Mesendoderm (in vitro differentiated cells): ENCODE measurements around the gene NGRN.
"Not testable (repeated sequence)": the region's sequence is repeated elsewhere in the genome, so short reads cannot be mapped to it uniquely, and the experiment has no call there.

Source experiments
- DNase-seq: peaks from one replicate; pipeline ENCODE4 v3.0.0; 2013
- H2AK5ac ChIP-seq: 2 replicates; pipeline ENCODE4 v1.6.1; 2013; ENCODE audit warnings: low read length, inconsistent platforms
- H2BK120ac ChIP-seq: 2 replicates; pipeline ENCODE4 v1.6.1; 2013; ENCODE audit warnings: low read depth, mild to moderate bottlenecking, low read length, moderate library complexity, mixed read lengths
- H2BK15ac ChIP-seq: replicated peaks from 2 replicates; pipeline ENCODE4 v1.6.1; 2013; ENCODE audit warnings: low read depth, mild to moderate bottlenecking, moderate library complexity
- H2BK5ac ChIP-seq: 2 replicates; pipeline ENCODE4 v1.6.1; 2013; ENCODE audit warnings: low read length, inconsistent platforms
- H3K18ac ChIP-seq: 2 replicates; pipeline ENCODE4 v1.6.1; 2013; ENCODE audit warnings: mild to moderate bottlenecking, low read length, mixed read lengths
- H3K23ac ChIP-seq: one replicate; pipeline ENCODE4 v1.6.1; 2013; ENCODE audit warnings: low read length
- H3K27ac ChIP-seq: 2 replicates; pipeline ENCODE4 v1.5.1; 2013; ENCODE audit warnings: low read depth, mild to moderate bottlenecking, inconsistent platforms, low read length, moderate library complexity
- H3K27me3 ChIP-seq: 2 replicates; pipeline ENCODE4 v1.6.1; 2013; ENCODE audit warnings: low read length, control low read depth, mild to moderate bottlenecking, inconsistent platforms; ENCODE audit not compliant: insufficient read depth, poor library complexity
- H3K36me3 ChIP-seq: 2 replicates; pipeline ENCODE4 v1.6.1; 2013; ENCODE audit warnings: low read length, inconsistent platforms; ENCODE audit not compliant: control insufficient read depth, insufficient read depth
- H3K4ac ChIP-seq: one replicate; pipeline ENCODE4 v1.6.1; 2013; ENCODE audit warnings: low read depth, mild to moderate bottlenecking, low read length, moderate library complexity
- H3K4me1 ChIP-seq: 2 replicates; pipeline ENCODE4 v1.6.1; 2013; ENCODE audit warnings: low read depth, low read length, inconsistent platforms; ENCODE audit not compliant: control insufficient read depth
- H3K4me2 ChIP-seq: 2 replicates; pipeline ENCODE4 v1.6.1; 2013; ENCODE audit warnings: low read length
- H3K4me3 ChIP-seq: 2 replicates; pipeline ENCODE4 v1.5.1; 2013; ENCODE audit warnings: mild to moderate bottlenecking, low read length
- H3K56ac ChIP-seq: one replicate; pipeline ENCODE4 v1.6.1; 2013; ENCODE audit warnings: low read length
- H3K79me1 ChIP-seq: 2 replicates; pipeline ENCODE4 v1.6.1; 2013; ENCODE audit warnings: low read length, inconsistent platforms
- H3K79me2 ChIP-seq: 2 replicates; pipeline ENCODE4 v1.6.1; 2013; ENCODE audit warnings: mild to moderate bottlenecking, low read length; ENCODE audit not compliant: control insufficient read depth, insufficient read depth
- H3K9ac ChIP-seq: 2 replicates; pipeline ENCODE4 v1.6.1; 2013; ENCODE audit warnings: low read length, inconsistent platforms
- H4K5ac ChIP-seq: one replicate; pipeline ENCODE4 v1.6.1; 2013; ENCODE audit warnings: low read length
- H4K8ac ChIP-seq: one replicate; pipeline ENCODE4 v1.6.1; 2013; ENCODE audit warnings: low read depth, mild to moderate bottlenecking, control low read depth, low read length, moderate library complexity
- WGBS: extraction: QIAGEN DNeasy Blood & Tissue Kit; methylation state at CpG from one replicate; pipeline ENCODE4 v1.1.7; 2013; ENCODE audit warnings: low lambda C conversion rate, missing lambda C conversion rate; ENCODE audit not compliant: insufficient coverage; ENCODE audit errors: extremely low coverage; 5-methylcytosine and 5-hydroxymethylcytosine counted together

Gene NGRN

GRCh38 chr15:90293040-90293810 lies 27.8 kb downstream of the NGRN start:
- no CpG with 5 or more reads among the region's 13 CpGs for WGBS
- not testable (repeated sequence) for H4K8ac ChIP-seq, H3K23ac ChIP-seq, H4K5ac ChIP-seq, H3K4me2 ChIP-seq, H3K36me3 ChIP-seq, H2BK15ac ChIP-seq, H3K79me2 ChIP-seq, H3K18ac ChIP-seq, H3K4ac ChIP-seq, H3K9ac ChIP-seq, H2BK5ac ChIP-seq, H3K4me1 ChIP-seq, H3K27ac ChIP-seq, H3K4me3 ChIP-seq, H3K27me3 ChIP-seq, H2BK120ac ChIP-seq, H3K79me1 ChIP-seq, H2AK5ac ChIP-seq
- peak; percentile 97 for DNase-seq
- H3K56ac ChIP-seq, result peak overlapping the region; percentile 30

- H3K36me3 ChIP-seq, result no peaks in the 10 kb centered on the region
- WGBS, result no CpG with 5 or more reads among the region's 6 CpGs
Observed at GRCh38 chr15:90294159-90294558, 28.7 kb downstream of the NGRN start.

GRCh38 chr15:90294601-90295269 lies 29.3 kb downstream of the NGRN start:
- WGBS, result no CpG with 5 or more reads among the region's 16 CpGs
- DNase-seq, result no peak
- Histone ChIP-seq H3K27ac (no peak overlapping the region), H2BK5ac (no peak overlapping the region), H3K9ac (no peak overlapping the region), H4K5ac (no peak overlapping the region), H3K4ac (no peak overlapping the region), H3K4me3 (no peak overlapping the region), H3K27me3 (no peaks in the 10 kb centered on the region), H3K4me1 (no peaks in the 10 kb centered on the region), H2AK5ac (no peak overlapping the region), H4K8ac (no peak overlapping the region), H3K56ac (no peak overlapping the region), H2BK15ac (no peak overlapping the region), H3K18ac (no peak overlapping the region), H3K36me3 (no peaks in the 10 kb centered on the region), H2BK120ac (no peak overlapping the region), H3K4me2 (no peak overlapping the region), H3K79me2 (no peaks in the 10 kb centered on the region), H3K23ac (no peak overlapping the region), H3K79me1 (no peaks in the 10 kb centered on the region)

More at GRCh38 chr15:90294159-90294558, 28.7 kb downstream of the NGRN start:
- Histone ChIP-seq H2AK5ac (no peak overlapping the region), H3K4me1 (no peaks in the 10 kb centered on the region), H3K27ac (no peak overlapping the region), H2BK15ac (no peak overlapping the region), H3K9ac (no peak overlapping the region), H3K4ac (no peak overlapping the region), H2BK5ac (no peak overlapping the region), H3K4me2 (no peak overlapping the region), H3K4me3 (no peak overlapping the region), H3K18ac (no peak overlapping the region), H3K23ac (no peak overlapping the region), H3K56ac (no peak overlapping the region), H3K79me1 (no peaks in the 10 kb centered on the region), H4K8ac (no peak overlapping the region), H3K27me3 (no peaks in the 10 kb centered on the region), H2BK120ac (no peak overlapping the region), H4K5ac (no peak overlapping the region), H3K79me2 (no peaks in the 10 kb centered on the region)
- DNase-seq, result no peak

GRCh38 chr15:90295270-90295648 lies 29.8 kb downstream of the NGRN start:
- Histone ChIP-seq H4K8ac (no peak overlapping the region), H3K27me3 (no peaks in the 10 kb centered on the region), H3K27ac (no peak overlapping the region), H3K79me1 (no peaks in the 10 kb centered on the region), H3K18ac (no peak overlapping the region), H2BK15ac (no peak overlapping the region), H3K56ac (no peak overlapping the region), H3K9ac (no peak overlapping the region), H2AK5ac (no peak overlapping the region), H3K79me2 (no peaks in the 10 kb centered on the region), H3K36me3 (no peaks in the 10 kb centered on the region), H3K4me2 (no peak overlapping the region), H3K4ac (no peak overlapping the region), H3K4me3 (no peak overlapping the region), H2BK120ac (no peak overlapping the region), H3K4me1 (no peaks in the 10 kb centered on the region), H2BK5ac (no peak overlapping the region), H3K23ac (no peak overlapping the region), H4K5ac (no peak overlapping the region)
- WGBS, result no CpG with 5 or more reads among the region's 10 CpGs
- DNase-seq, result no peak

- H3K4ac ChIP-seq, H4K5ac ChIP-seq, H3K4me3 ChIP-seq, H2BK120ac ChIP-seq, H2BK15ac ChIP-seq, H3K23ac ChIP-seq, H3K79me2 ChIP-seq, H2BK5ac ChIP-seq, H4K8ac ChIP-seq, H3K56ac ChIP-seq, H3K18ac ChIP-seq, H3K27me3 ChIP-seq, H2AK5ac ChIP-seq, H3K79me1 ChIP-seq, H3K36me3 ChIP-seq, H3K4me2 ChIP-seq, DNase-seq, H3K4me1 ChIP-seq, H3K9ac ChIP-seq, H3K27ac ChIP-seq: not testable (repeated sequence)
- WGBS, result no CpG with 5 or more reads among the region's 4 CpGs
Observed at GRCh38 chr15:90296316-90296884, 30.9 kb downstream of the NGRN start.
